ENCODE measurements around the gene PDHX.

Gene PDHX

GRCh38 chr11:34926831-34927132 is 10.4 kb downstream of the PDHX start:
- no peak overlapping the region for H3K4me3 ChIP-seq (ENCODE audit: low read depth, low read length)
- DNase-seq (ENCODE audit: low read depth, low spot score) = no peak
- TF ChIP-seq CTCF (IDR thresholded peaks at IDR 0.05; ENCODE audit: insufficient read depth, low read length, missing control alignments) = no peak
- ChIA-PET CTCF (interaction anchor here (0.6 to 9.3 kb wide), 59 partner anchors 9 to 896 kb away, joined by 3 to 204 read pairs (median 4); partner anchors contain the start of genes APIP and PDHX), POLR2A (interaction anchor here (0.6 to 1.2 kb wide), 3 partner anchors 217 to 240 kb away, joined by 3 to 4 read pairs (median 3); no protein-coding TSS in a partner anchor)

- POLR2A ChIA-PET = no interaction called here
- H3K4me3 ChIP-seq (ENCODE audit: low read depth, low read length) = no peak overlapping the region
- no peak for DNase-seq (ENCODE audit: low read depth, low spot score)
- CTCF ChIA-PET = interaction anchor here (1.0 to 9.3 kb wide), 4 partner anchors 12 to 462 kb away, joined by 3 to 204 read pairs (median 3); no protein-coding TSS in a partner anchor
- TF ChIP-seq CTCF (IDR thresholded peaks at IDR 0.05; ENCODE audit: insufficient read depth, low read length, missing control alignments) = no peak
Measured at GRCh38 chr11:34928268-34928959, 12.0 kb downstream of the PDHX start.

GRCh38 chr11:34928960-34929680 is 12.7 kb downstream of the PDHX start:
- POLR2A ChIA-PET = no interaction called here
- TF ChIP-seq CTCF (IDR thresholded peaks at IDR 0.05; ENCODE audit: insufficient read depth, low read length, missing control alignments) = no peak
- DNase-seq (ENCODE audit: low read depth, low spot score) = no peak
- CTCF ChIA-PET = interaction anchor here (1.0 to 9.3 kb wide), 5 partner anchors 11 to 483 kb away, joined by 3 to 204 read pairs (median 3); no protein-coding TSS in a partner anchor
- H3K4me3 ChIP-seq (ENCODE audit: low read depth, low read length) = no peak overlapping the region

GRCh38 chr11:34929794-34930763 is 13.7 kb downstream of the PDHX start:
- ChIA-PET POLR2A (no interaction called here), CTCF (interaction anchor here (1.0 to 9.3 kb wide), 3 partner anchors 444 to 482 kb away, joined by 3 to 204 read pairs (median 3); no protein-coding TSS in a partner anchor)
- TF ChIP-seq CTCF (IDR thresholded peaks at IDR 0.05; ENCODE audit: insufficient read depth, low read length, missing control alignments) = no peak
- DNase-seq (ENCODE audit: low read depth, low spot score) = no peak
- H3K4me3 ChIP-seq (ENCODE audit: low read depth, low read length) = no peak overlapping the region

GRCh38 chr11:34936945-34937629 is 20.7 kb downstream of the PDHX start:
- no peak for TF ChIP-seq CTCF (IDR thresholded peaks at IDR 0.05; ENCODE audit: insufficient read depth, low read length, missing control alignments)
- no peak for DNase-seq (ENCODE audit: low read depth, low spot score)
- ChIA-PET CTCF (interaction anchor here (1.0 to 1.8 kb wide), 3 partner anchors 10 to 12 kb away, joined by 3 to 6 read pairs (median 4); no protein-coding TSS in a partner anchor), POLR2A (no interaction called here)
- no peak overlapping the region for H3K4me3 ChIP-seq (ENCODE audit: low read depth, low read length)
